GM21723 (cell line): ENCODE results near the gene ZDHHC8.

Experiments
- ATAC-seq: cut with Tn5 transposase; IDR thresholded peaks from one replicate; pipeline ENCODE4 v1.9.1; 2021; ENCODE audit warnings: mild to moderate bottlenecking, moderate library complexity; ENCODE audit not compliant: unreplicated experiment

Gene ZDHHC8

DNA sequence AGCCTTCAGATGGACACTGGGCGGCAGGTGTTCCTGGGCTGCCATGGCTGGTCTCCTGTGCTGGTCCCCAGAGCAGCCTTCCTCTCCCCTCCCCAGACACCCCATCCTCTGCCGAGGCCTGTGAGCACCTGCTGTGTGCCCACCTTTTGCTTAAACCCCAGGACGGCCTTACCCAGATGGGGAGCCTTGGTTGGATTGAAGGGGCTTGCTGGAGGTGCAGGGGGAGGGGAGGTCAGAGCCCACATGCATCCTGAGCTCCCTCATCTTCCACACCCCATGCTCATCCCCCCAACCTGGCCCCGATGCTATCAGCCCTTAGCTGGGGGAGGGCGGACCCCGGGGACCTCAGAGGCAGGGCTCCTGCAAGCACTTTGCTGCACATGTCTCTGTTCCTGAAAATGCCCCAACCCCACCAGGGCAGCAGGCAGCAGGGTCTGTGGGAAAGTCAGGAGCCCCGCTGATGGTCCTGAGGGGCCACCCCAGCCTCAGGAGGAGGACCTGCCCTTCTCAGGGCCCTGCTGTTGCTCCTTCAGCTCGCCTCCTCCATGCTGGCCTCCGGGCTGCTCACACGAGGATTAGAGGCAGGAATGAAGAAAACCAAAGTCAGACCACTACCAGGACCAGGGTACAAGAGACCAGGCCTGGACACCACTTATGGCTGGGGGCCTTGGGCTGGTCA, 60.8 kb downstream of the ZDHHC8 start:
- no peak for ATAC-seq

DNA sequence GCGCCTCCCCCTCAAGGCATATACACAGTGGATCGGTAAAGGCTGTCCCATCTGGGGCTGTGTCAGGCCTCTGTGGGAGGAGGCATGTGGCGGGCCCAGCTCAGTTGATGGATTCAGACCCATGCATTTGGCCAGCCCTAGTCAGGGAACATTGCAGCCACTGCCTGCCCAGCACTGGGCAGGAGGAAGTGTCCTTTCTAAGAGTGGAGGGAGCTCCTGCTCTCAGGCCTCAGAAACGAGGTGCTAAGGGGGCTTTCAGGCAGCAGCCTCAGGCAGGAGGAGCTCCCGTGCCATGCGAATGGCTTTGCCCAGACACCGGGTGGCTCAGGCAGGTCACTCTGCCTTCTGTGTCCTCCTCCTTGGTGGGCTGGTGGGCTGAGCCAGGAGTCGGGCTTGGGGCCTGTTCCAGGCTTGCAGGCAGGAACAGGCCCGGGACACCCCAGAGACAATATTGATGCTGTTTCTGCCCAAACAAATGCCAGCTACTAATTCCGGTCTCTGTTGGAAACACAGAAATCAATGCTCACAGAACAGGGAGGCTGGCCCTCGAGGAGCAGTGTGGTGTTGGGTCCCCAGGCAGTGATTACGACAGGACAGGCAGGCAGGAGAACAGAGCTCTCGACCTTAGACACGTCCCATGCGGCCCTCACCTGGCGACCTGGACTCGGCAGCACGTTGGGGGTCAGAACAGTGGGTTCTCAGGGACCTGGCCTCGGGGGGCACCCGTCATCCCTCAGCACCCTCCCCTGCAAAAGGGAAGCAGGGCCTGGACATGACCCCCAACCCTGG, 61.6 kb downstream of the ZDHHC8 start:
- no peak for ATAC-seq

DNA sequence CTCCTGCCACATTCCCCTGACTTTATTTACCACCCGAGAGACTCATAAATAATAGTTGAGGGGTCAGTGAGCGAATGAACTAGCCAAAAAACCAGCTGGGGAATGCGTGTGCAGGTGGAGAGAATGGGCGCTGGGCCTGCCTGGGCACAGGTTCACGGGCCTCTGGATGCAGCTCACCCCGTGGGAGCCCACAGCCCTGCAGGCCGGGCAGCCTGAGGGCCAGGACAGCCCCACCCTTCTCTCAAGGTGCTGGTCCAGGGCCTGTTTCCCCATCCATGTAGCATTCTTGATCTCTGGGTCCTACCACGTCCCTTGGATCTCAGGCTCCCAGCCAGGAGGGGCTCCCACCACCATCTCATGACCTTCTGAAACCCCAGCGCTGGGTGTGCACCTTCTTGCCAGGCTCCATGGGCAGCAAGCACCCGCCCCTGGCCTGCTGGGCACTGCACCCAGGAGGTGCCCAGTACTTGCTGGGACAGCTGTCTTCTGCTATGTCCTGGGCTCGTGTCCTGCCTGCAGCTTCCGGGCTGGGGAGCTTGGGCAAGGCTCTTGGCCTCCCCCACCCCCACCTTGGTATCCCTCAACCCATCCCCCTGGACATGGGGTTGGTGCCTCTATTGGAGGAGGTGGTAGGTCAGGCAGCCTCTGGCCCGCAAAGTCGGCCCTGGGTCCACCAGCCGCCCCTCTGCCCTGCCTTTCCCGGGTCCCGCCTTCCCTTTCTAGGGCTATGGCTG, 62.3 kb downstream of the ZDHHC8 start:
- ATAC-seq = no peak

DNA sequence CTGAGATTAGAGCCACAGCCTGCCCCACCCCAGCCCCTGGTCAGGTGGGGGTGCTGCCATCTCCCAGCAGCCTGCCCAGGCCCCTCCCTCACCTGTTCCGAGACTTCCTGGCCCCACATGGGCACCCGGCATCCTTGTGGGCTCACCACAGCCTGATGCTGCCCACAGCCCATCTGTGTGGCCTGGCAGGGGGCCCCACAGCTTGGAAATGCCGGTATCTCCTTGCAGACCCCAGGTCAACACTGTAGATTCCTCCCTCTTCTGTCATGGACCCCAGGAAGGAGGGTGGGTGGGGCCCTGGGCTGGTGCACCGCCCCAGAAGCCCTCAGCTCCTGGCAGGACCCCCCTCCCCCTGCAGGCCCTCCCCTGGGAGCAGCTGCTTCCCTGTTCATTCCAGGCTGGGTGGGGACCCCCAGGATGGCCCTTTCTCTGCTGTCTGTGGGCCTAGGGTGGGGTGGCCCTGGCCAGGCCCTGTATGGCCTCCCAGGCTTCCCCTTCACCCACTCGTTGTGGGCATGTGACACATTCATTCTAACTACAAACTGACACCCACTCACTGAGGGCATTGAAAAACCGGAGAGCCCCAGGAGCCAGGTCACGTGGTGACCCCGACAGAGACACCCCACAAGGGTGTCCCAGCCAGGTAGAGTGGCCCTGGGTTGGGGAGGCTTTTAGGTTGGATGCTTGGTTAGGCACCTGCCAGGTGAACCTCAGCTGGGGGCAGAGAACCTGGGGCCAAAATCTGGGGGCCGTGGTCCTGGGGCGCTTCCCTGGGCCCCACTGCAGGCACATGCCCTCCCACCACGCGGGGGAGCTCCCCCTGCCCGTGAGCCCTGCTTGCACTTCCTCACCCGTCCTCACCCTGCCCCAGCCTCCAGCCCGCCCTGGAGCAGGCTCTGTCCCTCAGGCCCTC, 63.3 kb downstream of the ZDHHC8 start:
- no peak for ATAC-seq

DNA sequence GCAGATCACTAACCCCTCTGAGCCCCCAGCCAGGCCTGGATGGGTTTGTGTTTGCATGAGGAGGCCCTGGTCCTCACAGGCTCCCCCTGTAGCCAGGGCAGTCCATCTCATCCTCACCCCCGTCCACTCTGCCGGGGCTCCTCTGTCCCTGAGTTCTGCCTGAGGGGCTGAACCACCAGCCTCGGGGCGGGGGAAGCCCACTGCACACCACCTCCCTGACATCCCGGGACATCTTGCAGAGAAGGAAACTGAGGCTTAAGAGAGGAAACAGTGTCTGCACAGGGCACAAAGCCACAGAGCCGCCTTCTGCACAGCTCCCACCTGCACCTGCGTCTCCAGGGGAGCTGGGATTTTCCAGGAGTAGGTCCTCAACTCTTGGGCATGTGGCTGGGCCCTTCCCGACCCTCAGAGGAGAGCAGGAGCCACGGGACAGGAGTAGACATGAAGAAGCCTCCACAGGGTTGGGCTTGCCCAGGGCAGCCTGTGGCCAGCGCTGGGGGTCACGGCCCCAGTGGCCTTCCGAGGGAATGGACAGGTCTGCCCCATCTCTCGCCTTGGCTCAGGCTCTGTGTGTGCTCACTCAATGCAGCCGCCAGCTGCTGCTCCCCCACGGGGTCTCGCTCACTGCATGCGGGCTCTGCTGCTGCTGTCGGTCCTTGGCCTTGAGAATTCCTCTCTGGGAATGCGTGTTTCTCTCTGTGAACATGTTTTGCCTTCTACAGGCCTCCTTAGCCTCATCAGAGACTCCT, 64.7 kb downstream of the ZDHHC8 start:
- ATAC-seq = no peak
